ENCODE results near the gene EXOSC5.

DNA sequence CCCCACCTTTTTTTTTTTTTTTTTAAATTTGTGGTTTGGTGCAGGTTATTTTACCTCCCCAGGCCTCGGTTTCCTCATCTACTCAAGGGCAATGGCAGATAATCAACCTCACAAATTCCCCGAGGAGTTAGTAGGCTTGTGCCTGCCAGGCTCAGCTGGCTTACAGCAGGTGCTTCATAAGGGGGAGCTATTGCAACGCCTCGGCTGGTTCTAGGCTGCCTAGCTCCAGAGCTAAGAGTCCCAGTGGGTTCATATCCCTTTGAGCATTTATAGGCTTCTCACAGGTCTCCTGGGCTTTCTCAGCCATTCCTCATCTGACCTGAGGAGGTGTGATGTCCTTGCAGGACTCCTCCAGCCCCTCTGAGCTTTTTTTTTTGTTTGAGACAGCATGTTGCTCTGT is 11.1 kb upstream of the EXOSC5 start:
- TF ChIP-seq, protein P1, sequence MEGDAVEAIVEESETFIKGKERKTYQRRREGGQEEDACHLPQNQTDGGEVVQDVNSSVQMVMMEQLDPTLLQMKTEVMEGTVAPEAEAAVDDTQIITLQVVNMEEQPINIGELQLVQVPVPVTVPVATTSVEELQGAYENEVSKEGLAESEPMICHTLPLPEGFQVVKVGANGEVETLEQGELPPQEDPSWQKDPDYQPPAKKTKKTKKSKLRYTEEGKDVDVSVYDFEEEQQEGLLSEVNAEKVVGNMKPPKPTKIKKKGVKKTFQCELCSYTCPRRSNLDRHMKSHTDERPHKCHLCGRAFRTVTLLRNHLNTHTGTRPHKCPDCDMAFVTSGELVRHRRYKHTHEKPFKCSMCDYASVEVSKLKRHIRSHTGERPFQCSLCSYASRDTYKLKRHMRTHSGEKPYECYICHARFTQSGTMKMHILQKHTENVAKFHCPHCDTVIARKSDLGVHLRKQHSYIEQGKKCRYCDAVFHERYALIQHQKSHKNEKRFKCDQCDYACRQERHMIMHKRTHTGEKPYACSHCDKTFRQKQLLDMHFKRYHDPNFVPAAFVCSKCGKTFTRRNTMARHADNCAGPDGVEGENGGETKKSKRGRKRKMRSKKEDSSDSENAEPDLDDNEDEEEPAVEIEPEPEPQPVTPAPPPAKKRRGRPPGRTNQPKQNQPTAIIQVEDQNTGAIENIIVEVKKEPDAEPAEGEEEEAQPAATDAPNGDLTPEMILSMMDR (IDR thresholded peaks at IDR 0.05), result no peak
- TF ChIP-seq EP300 (IDR thresholded peaks at IDR 0.05) (no peak), POLR2A (IDR thresholded peaks at IDR 0.05) (no peak)
